Measurements from ENCODE around the gene GLTPD2. TPM values are rescaled to one million over a fixed set of nuclear protein-coding genes. Genes with fewer than 3 reads are reported as not detected.
A peak's percentile ranks its signal among the peaks of the same experiment; 100 is the strongest.

GLTPD2 gene
- total and polyA plus RNA-seq, 2 experiments from 2014 or later = 40.1 to 100.0 TPM

GRCh38 chr17:4836221-4836620, 47.5 kb downstream of the GLTPD2 start:
- TF ChIP-seq CTCF (IDR thresholded peaks at IDR 0.05; ENCODE audit: poor library complexity) (no peak), EZH2 (IDR thresholded peaks at IDR 0.05; ENCODE audit: borderline replicate concordance) (no peak), EZH2phosphoT487 (IDR thresholded peaks at IDR 0.05; ENCODE audit: low read depth, severe bottlenecking, unreplicated experiment) (no peak)
- Histone ChIP-seq H3K79me2 (peaks cover 70% of the 10 kb centered on the region), H3K36me3 (replicated peaks; ENCODE audit: insufficient read depth, low read depth) (no peaks in the 10 kb centered on the region), H3K4me3 (no peak overlapping the region), H2AFZ (no peak overlapping the region), H4K20me1 (ENCODE audit: insufficient read depth, poor library complexity, severe bottlenecking) (peaks cover 26% of the 10 kb centered on the region), H3K4me1 (ENCODE audit: insufficient read depth) (peaks cover 25% of the 10 kb centered on the region), H3K4me2 (peak overlapping the region; percentile 86), H3K9me3 (ENCODE audit: low read depth) (no peaks in the 10 kb centered on the region), H3K9me2 (replicated peaks; ENCODE audit: insufficient read depth) (no peaks in the 10 kb centered on the region), H3K27ac (no peak overlapping the region), H3K27me3 (no peaks in the 10 kb centered on the region)
- no peak for DNase-seq (ENCODE audit: low spot score)
- 86% methylated on average over 4 of the region's 4 CpGs for WGBS (ENCODE audit: low lambda C conversion rate, missing lambda C conversion rate)

GRCh38 chr17:4837471-4838308, 48.9 kb downstream of the GLTPD2 start:
- H4K20me1 ChIP-seq (ENCODE audit: insufficient read depth, poor library complexity, severe bottlenecking) = peaks cover 26% of the 10 kb centered on the region
- no peak overlapping the region for H3K27ac ChIP-seq
- TF ChIP-seq EZH2 (IDR thresholded peaks at IDR 0.05; ENCODE audit: borderline replicate concordance) (no peak), EZH2phosphoT487 (IDR thresholded peaks at IDR 0.05; ENCODE audit: low read depth, severe bottlenecking, unreplicated experiment) (no peak), CTCF (IDR thresholded peaks at IDR 0.05; ENCODE audit: poor library complexity) (no peak)
- peaks cover 82% of the 10 kb centered on the region for H3K79me2 ChIP-seq
- peaks cover 25% of the 10 kb centered on the region for H3K4me1 ChIP-seq (ENCODE audit: insufficient read depth)
- no peaks in the 10 kb centered on the region for H3K36me3 ChIP-seq (replicated peaks; ENCODE audit: insufficient read depth, low read depth)
- DNase-seq (ENCODE audit: low spot score) = no peak
- H3K4me3 ChIP-seq = no peak overlapping the region
- H2AFZ ChIP-seq = no peak overlapping the region
- H3K4me2 ChIP-seq = no peak overlapping the region
- H3K9me3 ChIP-seq (ENCODE audit: low read depth) = no peaks in the 10 kb centered on the region
- 85% methylated on average over 13 of the region's 13 CpGs for WGBS (ENCODE audit: low lambda C conversion rate, missing lambda C conversion rate)
- H3K9me2 ChIP-seq (replicated peaks; ENCODE audit: insufficient read depth) = no peaks in the 10 kb centered on the region
- H3K27me3 ChIP-seq = no peaks in the 10 kb centered on the region

GRCh38 chr17:4838309-4838785, 49.6 kb downstream of the GLTPD2 start:
- H3K4me2 ChIP-seq = no peak overlapping the region
- no peak overlapping the region for H3K27ac ChIP-seq
- H3K79me2 ChIP-seq = peaks cover 89% of the 10 kb centered on the region
- peaks cover 25% of the 10 kb centered on the region for H3K4me1 ChIP-seq (ENCODE audit: insufficient read depth)
- H3K9me3 ChIP-seq (ENCODE audit: low read depth) = no peaks in the 10 kb centered on the region
- H3K4me3 ChIP-seq = no peak overlapping the region
- no peak for TF ChIP-seq EZH2 (IDR thresholded peaks at IDR 0.05; ENCODE audit: borderline replicate concordance)
- no peak for TF ChIP-seq CTCF (IDR thresholded peaks at IDR 0.05; ENCODE audit: poor library complexity)
- TF ChIP-seq EZH2phosphoT487 (IDR thresholded peaks at IDR 0.05; ENCODE audit: low read depth, severe bottlenecking, unreplicated experiment) = no peak
- H4K20me1 ChIP-seq (ENCODE audit: insufficient read depth, poor library complexity, severe bottlenecking) = peaks cover 26% of the 10 kb centered on the region
- no peak overlapping the region for H2AFZ ChIP-seq
- H3K36me3 ChIP-seq (replicated peaks; ENCODE audit: insufficient read depth, low read depth) = no peaks in the 10 kb centered on the region
- no peak for DNase-seq (ENCODE audit: low spot score)
- 72% methylated on average over 3 of the region's 3 CpGs for WGBS (ENCODE audit: low lambda C conversion rate, missing lambda C conversion rate)
- H3K9me2 ChIP-seq (replicated peaks; ENCODE audit: insufficient read depth) = no peaks in the 10 kb centered on the region
- H3K27me3 ChIP-seq = no peaks in the 10 kb centered on the region

All from hepatocyte (in vitro differentiated cells).